Pulmonary artery endothelial cell (primary cell): ENCODE data around the gene PCDHGA1. TPM values are rescaled to one million over a fixed set of nuclear protein-coding genes. Genes with fewer than 3 reads are reported as not detected.

ENCODE experiments used
- DNase-seq: peaks from one replicate; pipeline ENCODE4 v3.0.0-alpha.2; 2011; ENCODE audit warnings: low read depth, low spot score
- total RNA-seq: library from RNA; depleted of rRNA; stranded (reverse); fragments of >200 nt; gene quantifications from 2 replicates; pipeline ENCODE4 v1.2.3, GENCODE V29; 2014

Gene PCDHGA1
- total RNA-seq, 1 donor from 2014 or later, result 0.20 TPM

DNA sequence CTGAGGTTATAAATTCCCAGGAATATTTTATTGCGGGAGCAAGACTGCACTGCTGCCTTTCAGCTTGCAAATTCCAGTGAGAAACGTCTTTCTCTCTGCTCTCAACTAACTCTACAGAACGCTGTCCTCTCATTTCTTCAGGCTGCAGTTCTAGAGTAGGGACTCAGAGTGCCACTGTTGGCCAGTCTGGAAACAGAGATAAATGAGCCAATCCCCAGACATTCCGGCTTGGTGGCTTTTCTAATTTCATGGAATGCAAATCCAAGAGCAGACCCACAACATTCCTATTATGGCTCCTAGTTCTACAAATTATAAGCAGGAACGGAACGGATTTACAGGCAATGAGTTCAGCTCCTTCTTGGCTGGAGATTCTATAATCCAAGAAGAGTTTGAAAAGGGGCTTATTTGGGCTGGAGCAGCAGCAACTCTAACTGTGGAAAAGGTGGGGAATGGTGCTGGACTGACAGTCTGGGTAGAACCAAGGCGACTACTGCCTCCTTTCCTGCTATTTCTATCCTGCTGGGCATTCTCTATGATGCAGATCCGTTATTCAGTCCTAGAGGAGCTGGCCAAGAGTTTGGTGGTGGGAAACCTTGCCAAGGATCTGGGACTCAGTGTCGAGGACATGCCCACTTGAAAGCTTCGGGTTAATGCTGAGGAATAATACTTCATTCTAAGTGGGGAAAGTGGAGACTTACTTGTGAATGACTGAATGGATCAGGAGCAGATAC is 109.3 kb downstream of the PCDHGA1 start:
- no peak for DNase-seq

DNA sequence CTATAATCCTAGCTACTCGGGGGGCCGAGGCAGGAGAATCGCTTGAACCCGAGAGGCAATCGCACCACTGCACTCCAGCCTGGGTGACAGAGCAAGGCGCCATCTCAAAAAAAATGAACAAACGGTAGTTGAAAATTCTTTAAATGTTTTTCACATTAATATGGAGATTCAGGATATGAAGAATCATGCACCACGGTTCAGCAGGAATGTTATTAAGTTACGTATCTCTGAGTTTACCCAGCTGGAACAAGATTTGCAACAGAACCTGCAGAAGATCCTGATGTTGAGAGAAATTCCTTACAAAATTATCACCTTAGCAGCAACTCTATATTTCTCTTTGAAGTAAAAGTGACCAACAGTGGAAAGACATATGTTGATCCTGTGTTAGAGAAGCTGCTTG is 110.0 kb downstream of the PCDHGA1 start:
- no peak for DNase-seq

DNA sequence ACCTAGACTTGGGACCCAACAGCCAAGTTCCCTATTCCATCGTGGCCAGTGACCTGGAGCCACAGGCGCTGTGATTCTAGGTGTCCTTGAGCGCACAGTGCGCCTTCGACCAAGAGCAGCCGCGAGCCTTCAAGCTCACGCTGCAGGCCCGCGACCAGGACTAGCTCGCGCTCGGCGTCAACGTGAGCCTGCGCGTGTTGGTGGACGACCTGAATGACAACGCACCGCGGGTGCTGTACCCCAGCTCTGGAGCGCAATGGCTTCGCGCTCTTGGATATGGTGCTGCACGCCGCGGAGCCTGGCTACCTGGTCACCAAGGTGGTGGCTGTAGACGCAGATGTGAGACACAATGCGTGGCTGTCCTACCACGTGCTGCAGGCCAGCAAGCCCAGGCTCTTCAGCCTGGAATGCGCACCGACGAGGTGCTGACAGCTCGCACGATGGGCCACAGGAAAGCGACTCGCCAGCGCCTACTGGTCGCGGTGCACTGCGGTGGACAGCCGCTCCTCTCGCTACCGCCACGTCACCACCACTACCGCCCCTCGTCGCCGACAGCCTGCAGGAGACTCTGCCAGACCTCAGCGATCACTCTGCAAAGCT is 111.4 kb downstream of the PCDHGA1 start:
- DNase-seq, result no peak

DNA sequence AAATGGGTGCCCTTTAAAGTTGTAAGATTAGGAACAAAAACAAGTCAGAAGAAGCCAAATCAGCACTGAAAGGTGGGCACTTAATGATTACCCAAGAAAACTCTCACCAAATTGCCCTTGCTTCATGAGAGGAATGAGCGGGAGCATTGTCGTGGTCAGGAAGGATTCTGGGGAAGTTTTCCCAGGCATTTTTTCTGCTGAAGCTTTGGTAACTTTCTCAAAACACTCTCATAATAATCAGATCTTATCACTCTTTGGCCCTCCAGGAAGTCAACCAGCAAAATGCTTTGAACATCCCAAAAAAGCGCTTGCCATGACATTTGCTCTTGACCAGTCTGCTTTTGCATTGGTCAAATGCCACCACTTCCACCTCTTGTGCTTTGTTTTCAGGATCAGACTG is 135.0 kb downstream of the PCDHGA1 start:
- no peak for DNase-seq

DNA sequence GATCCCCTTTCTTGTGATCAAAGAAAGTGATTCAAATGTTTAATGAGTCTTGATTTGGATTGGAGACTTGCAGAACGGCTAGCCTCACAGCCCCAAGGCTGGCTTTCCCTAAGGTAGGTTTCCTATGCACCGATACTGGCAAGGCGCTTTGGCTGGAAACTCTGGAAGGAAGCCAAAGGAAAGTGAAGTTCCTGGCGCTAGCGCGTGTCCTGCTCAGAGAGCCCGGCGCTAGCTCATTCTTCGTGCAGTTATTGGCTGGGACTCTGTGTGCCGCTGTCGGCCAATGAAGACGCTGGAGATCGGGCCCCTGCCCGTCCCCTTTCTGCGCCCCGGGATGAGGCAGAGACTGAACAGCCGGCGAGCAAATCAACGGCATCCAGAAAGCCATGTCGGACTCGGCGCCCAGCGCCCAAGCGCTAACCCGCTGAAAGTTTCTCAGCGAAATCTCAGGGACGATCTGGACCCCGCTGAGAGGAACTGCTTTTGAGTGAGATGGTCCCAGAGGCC is 145.4 kb downstream of the PCDHGA1 start, which contains the start of gene PCDHGC3:
Gene PCDHGC3, plus strand, starts transcription at position 342 of the 507 bp plus-strand sequence. Its CDS starts 151 bp downstream, at position 493.
- DNase-seq, result peak; percentile 81

DNA sequence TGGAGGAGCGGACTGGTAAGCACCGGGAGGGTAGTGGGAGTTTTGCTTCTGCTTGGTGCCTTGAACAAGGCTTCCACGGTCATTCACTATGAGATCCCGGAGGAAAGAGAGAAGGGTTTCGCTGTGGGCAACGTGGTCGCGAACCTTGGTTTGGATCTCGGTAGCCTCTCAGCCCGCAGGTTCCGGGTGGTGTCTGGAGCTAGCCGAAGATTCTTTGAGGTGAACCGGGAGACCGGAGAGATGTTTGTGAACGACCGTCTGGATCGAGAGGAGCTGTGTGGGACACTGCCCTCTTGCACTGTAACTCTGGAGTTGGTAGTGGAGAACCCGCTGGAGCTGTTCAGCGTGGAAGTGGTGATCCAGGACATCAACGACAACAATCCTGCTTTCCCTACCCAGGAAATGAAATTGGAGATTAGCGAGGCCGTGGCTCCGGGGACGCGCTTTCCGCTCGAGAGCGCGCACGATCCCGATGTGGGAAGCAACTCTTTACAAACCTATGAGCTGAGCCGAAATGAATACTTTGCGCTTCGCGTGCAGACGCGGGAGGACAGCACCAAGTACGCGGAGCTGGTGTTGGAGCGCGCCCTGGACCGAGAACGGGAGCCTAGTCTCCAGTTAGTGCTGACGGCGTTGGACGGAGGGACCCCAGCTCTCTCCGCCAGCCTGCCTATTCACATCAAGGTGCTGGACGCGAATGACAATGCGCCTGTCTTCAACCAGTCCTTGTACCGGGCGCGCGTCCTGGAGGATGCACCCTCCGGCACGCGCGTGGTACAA is 146.0 kb downstream of the PCDHGA1 start:
- DNase-seq, result no peak

DNA sequence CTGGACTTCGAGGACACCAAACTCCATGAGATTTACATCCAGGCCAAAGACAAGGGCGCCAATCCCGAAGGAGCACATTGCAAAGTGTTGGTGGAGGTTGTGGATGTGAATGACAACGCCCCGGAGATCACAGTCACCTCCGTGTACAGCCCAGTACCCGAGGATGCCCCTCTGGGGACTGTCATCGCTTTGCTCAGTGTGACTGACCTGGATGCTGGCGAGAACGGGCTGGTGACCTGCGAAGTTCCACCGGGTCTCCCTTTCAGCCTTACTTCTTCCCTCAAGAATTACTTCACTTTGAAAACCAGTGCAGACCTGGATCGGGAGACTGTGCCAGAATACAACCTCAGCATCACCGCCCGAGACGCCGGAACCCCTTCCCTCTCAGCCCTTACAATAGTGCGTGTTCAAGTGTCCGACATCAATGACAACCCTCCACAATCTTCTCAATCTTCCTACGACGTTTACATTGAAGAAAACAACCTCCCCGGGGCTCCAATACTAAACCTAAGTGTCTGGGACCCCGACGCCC is 146.8 kb downstream of the PCDHGA1 start:
- DNase-seq, result no peak

DNA sequence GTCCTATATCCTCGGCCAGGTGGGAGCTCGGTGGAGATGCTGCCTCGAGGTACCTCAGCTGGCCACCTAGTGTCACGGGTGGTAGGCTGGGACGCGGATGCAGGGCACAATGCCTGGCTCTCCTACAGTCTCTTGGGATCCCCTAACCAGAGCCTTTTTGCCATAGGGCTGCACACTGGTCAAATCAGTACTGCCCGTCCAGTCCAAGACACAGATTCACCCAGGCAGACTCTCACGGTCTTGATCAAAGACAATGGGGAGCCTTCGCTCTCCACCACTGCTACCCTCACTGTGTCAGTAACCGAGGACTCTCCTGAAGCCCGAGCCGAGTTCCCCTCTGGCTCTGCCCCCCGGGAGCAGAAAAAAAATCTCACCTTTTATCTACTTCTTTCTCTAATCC is 147.5 kb downstream of the PCDHGA1 start:
- DNase-seq, result no peak

DNA sequence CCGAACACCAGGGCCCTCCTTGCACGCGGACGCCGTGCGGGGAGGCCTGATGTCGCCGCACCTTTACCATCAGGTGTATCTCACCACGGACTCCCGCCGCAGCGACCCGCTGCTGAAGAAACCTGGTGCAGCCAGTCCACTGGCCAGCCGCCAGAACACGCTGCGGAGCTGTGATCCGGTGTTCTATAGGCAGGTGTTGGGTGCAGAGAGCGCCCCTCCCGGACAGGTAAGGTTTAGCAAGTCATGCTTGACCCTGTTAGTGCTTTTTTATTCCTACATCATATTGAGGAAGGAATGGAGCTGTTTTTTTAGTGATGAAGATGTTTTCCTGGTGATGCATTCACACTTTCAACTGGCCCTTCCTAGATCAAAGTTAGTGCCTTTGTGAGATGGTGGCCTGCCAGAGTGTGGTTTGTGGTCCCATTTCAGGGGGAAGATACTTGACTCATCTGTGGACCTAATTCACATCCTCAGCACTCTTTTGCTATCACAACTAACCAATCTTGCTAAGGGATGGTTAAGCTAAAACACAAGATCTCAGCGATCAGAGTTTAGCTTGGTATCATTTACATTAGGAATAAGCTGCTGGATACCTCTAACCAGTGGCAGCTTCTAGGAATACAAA is 148.1 kb downstream of the PCDHGA1 start:
- DNase-seq, result no peak

DNA sequence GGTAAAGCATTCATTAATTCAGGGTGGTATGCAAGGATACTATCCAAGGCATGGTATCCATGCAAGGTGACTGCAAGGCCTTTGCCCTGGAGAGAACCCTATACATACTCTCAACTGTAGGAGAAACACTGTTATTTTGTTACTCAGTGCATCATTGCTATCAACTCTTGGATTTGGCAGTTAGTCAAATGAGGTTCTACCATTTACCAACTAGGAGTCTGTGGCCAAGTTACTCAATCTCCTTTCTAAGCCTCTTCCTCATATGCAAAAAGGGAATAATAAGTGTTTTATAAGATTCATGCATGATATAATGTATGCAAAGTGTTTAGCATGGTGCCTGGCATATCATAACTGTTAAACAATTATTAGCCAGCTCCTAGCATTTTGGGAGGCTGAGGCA is 149.5 kb downstream of the PCDHGA1 start:
- DNase-seq, result no peak

DNA sequence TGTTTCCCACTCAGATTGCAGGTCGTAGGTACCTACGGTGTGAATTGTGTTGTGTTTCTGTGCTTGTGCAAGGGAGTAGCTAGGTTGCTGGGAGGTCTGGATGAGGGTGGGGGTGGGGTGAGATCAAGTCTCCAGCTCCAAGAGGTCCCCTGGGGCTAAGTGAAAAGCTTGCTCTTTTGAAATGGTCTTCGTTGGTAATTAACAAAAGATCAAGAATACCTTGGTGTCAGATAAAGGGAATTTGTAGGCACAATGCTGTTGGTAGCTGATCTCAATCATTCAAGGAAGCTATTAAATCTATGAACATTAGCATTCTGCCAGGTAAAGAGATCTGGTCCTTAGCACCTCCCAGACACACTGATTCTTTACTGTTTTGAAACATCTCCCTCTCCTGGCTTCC is 153.6 kb downstream of the PCDHGA1 start:
- DNase-seq, result no peak

DNA sequence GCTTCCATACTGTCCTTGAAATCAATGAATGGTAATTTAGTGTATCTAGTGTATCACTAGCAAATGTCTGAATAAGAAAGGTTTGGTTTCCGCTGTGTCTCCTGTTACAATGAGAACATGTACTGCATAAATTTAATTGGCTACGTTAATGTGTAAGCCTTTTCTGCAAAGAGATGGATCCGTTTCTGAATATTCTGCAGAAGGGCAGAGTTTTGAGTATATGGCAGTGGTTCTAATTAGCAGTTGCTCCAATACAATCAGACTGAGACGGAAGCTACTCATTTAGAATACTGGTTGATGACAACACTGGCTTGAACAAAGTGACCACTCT is 154.0 kb downstream of the PCDHGA1 start:
- DNase-seq, result no peak

DNA sequence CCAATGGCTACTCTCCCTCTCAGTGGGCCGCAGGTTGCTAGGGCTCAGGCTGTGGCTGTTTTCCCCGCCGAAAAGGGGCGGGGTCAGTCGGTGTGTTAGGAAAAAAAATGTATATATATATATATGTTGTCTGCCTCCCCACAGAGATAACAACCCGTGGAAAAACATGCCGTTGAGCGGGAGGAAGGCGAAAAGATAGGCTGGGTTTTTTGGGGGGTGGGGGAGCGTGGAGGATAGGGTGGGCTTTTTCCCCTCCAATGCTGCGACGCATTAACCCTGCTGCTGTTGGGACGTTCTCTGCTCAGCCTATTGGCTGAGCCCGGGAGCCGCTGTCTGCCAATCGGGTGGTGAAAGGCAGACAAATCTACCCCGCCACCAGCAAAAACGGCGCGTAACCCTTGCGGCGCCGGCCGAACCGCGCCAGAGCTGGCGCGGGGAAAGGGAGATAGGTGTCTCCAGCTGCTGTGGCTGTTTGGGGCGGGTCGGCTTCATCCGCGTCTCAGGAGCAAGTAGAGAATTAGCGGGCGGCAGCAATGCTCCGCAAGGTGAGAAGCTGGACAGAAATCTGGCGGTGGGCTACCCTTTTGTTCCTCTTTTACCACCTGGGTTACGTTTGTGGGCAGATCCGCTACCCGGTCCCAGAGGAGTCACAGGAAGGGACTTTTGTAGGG is 154.5 kb downstream of the PCDHGA1 start, which contains the start of gene PCDHGC4:
Gene PCDHGC4, plus strand, starts transcription at position 390 of the 671 bp plus-strand sequence. Its CDS starts 144 bp downstream, at position 534.
- DNase-seq, result no peak

DNA sequence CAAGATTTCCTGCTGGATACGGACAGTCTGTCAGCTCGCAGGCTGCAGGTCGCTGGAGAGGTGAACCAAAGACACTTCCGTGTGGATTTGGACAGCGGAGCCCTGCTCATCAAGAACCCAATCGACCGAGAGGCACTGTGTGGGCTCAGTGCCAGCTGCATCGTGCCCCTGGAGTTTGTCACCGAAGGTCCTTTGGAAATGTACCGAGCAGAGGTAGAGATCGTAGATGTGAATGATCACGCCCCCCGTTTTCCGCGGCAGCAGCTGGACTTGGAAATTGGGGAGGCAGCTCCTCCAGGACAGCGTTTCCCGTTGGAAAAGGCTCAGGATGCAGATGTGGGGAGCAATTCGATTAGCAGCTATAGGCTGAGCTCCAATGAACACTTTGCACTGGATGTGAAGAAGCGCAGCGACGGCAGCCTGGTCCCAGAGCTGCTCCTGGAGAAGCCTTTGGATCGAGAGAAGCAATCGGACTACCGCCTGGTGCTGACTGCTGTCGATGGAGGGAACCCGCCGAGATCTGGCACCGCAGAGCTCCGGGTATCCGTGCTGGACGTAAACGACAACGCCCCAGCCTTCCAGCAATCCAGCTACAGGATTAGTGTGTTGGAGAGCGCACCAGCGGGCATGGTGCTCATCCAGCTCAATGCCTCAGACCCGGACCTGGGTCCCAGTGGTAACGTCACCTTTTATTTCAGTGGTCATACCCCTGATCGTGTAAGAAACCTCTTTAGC is 155.2 kb downstream of the PCDHGA1 start:
- DNase-seq, result no peak

DNA sequence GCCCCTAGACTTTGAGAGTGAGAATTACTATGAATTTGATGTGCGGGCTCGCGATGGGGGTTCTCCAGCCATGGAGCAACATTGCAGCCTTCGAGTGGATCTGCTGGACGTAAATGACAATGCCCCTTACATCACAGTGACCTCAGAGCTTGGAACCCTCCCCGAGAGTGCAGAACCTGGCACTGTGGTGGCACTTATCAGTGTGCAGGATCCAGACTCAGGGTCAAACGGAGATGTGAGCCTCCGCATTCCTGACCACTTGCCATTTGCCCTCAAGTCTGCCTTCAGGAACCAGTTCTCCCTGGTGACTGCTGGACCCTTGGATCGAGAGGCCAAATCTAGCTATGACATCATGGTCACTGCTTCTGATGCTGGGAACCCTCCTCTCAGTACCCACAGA is 155.8 kb downstream of the PCDHGA1 start:
- DNase-seq, result no peak

DNA sequence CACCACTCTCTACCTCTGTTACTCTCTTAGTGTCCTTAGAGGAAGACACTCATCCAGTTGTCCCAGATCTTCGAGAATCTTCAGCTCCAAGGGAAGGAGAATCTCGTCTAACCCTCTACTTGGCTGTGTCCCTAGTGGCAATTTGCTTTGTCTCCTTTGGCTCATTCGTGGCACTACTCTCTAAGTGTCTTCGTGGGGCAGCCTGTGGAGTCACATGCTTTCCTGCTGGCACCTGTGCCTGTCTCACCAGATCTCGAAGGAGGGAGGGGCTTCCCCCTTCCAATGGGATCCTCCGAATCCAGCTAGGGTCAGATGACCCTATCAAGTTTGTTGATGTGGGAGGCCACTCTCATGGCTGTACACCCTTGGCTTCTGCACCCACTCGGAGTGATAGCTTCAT is 156.8 kb downstream of the PCDHGA1 start:
- DNase-seq, result no peak

DNA sequence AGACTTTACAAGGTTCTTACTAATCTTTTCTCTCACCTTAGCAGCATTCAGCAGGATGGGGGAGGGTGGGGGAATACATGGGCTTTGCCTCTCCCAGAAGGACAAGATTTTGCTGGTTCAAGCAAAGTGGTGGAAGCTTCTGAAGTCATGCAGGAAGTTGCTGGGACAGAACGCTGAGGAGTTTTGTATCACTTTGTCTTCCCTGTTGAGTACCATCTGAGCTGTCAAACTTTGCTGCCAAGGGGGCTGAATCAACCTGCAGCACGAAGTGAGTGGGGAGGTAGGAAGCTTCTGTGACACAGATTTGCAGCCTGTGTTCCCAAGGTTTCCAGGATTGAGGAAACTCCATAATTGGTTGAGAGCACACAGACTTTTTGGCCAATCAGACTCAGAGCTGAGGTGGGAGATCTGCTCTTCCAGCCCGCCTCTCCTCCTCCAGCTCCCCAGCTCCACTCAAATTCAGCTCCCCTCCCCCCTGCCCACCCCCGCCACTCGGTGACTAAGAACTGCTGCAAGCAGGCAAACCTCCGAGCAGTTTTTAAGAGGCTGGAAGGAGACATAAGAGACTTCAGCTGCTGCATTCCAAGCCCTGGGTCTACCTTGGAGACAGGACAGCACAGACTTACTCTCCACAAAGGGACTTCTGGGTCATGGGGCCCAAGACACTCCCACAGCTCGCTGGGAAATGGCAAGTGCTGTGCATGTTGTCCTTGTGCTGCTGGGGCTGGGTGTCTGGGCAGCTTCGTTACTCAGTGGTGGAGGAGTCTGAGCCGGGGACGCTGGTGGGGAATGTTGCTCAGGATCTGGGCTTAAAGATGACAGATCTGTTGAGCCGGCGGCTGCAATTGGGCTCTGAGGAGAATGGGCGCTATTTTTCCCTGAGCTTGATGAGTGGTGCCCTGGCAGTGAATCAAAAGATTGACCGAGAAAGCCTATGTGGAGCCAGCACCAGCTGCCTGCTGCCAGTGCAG is 158.6 kb downstream of the PCDHGA1 start, which contains the start of gene PCDHGC5:
Gene PCDHGC5, plus strand, starts transcription at position 491 of the 971 bp plus-strand sequence. Its CDS starts 160 bp downstream, at position 651.
- DNase-seq, result no peak

DNA sequence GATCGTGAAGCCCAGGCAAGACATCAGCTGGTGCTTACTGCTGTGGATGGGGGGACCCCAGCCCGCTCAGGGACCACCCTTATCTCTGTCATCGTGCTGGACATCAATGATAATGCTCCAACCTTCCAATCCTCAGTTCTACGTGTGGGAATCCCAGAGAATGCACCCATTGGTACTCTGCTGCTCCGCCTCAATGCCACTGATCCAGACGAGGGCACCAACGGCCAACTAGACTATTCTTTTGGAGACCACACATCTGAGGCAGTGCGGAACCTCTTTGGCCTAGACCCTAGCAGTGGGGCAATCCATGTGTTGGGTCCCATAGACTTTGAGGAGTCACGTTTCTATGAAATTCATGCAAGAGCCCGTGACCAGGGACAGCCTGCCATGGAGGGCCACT is 159.5 kb downstream of the PCDHGA1 start:
- no peak for DNase-seq

DNA sequence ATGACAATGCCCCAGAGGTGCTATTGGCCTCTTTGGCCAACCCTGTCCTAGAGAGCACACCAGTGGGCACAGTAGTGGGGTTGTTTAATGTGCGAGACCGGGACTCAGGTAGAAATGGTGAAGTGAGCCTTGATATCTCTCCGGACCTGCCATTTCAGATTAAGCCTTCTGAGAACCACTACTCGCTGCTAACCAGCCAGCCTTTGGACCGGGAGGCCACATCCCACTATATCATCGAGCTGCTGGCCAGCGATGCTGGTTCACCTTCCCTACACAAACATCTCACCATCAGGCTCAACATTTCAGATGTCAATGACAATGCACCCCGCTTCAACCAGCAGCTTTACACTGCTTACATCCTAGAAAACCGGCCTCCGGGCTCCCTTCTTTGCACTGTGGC is 160.0 kb downstream of the PCDHGA1 start:
- DNase-seq, result no peak
